Cortex of kidney (tissue), 1 donor: ENCODE measurements around the gene C1RL.
"Not testable (repeated sequence)": the region's sequence is repeated elsewhere in the genome, so short reads cannot be mapped to it uniquely, and the experiment has no call there.

ENCODE experiments used
- DNase-seq: peaks from one replicate; lab custom pipeline; 2025; lab: John Stamatoyannopoulos, UW

The C1RL gene

DNA sequence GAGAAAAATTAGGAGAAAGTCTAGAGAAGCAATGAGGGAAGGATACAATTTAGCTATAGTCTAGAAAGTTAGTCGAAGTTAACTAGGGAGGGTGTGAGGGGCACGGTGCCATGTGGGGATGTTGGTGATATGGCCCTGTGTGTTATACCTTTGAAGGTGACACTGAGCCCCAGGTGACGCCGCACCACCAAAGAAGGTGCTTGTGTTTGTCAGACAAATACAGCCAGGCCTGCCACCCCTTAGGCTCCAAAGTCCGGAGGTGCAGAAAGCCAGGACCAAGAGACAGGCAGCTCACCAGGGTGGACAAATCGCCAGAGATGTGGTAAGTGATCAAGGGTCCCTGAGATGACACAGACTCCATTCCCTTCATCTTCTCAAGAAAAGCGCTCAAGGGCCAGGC, 47.4 kb downstream of the C1RL start:
- DNase-seq = no peak

DNA sequence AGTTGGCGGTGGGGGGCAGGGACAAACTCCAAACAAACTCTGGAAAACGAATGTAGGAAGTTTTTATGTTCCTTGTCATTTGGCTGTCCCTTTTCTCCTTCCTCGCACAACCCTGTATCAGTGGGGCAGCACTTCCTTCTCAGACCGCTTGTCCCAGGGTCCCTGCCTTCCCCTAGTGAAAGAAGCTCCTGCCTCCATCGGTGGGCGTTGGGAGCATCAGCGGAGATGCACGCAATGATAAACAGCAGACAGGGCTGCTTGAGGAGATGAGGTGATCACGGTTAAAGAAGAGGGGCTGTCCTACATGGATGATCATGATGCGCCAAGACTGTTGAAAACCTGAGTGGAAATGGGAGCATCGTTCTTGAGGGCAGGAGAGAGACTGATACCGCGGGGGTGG, 47.9 kb downstream of the C1RL start:
- DNase-seq = no peak

DNA sequence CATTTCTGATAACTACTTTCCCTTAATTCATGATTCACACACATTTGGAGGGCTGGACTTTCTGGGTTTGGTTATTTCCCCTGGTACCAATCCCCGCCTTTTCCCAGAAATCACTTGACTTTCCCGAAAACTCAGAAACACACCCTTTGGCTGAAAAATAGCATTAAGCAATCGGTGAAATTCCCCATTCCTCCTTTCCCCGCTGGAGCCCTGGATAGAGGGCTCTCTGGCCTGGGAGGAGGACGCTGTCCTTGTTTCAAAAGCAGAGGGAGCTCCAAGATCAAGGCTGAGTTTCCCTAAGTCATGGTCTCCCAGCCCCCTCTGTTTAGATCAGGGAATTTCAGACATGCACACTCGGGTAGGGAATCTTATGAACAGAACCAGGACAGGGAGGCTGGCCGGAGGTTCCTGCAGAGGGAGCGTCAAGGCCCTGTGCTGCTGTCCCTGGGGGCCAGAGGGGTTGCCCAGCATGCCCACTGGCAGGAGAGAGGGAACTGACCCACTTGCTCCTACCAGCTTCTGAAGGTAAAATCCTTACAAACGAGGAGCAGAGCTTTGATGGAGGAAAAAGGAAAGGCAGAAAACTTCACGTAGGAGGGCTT, 48.6 kb downstream of the C1RL start, which contains the start of gene C1S:
TSS of gene C1S (plus strand) at position 366 of the 602 bp plus-strand sequence. CDS start 1,195 bp downstream, outside the sequence.
- DNase-seq = no peak

DNA sequence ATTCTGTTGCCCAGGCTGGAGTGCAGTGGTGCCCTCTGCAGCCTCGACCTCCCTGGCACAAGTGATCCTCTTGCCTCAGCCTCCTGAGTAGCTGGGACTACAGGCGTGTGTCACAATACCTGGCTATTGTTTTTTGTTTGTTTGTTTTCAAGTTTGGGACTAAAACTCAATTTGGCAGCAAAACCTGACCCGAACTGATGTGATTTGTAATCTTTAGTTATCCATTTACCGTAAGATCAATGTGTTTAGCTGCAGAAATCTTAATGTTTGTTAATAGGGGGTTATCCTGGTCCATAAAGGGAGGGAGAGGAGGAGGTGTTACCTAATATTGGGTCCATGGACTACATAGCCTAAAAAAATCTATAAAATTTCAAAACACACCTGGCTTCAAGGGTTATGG, 49.2 kb downstream of the C1RL start:
- DNase-seq = no peak

DNA sequence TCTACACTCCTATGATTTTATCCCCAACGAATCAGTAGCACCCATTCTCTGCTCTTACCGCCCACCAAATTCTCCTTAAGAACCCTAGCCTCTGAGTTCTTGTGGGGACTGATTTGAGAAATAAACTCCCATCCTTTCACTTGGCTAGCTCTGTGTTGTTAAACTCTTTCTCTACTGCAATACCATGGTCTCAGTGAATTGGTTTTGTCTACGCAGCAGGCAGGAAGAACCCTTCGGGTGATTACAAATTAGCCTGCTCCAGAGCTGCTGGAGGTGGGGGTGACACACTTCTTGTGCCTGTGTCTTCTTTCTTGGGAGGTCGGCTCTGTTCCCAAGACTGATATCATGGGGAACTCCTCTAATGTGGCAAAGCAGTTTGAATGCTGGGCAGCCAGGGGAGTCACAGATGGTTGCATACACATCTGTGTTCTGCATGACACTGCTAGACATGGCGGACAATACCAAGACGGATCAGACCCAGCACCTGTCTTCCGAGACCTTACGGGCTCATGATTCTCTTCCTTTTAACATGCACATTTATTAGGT, 50.1 kb downstream of the C1RL start:
- no peak for DNase-seq

DNA sequence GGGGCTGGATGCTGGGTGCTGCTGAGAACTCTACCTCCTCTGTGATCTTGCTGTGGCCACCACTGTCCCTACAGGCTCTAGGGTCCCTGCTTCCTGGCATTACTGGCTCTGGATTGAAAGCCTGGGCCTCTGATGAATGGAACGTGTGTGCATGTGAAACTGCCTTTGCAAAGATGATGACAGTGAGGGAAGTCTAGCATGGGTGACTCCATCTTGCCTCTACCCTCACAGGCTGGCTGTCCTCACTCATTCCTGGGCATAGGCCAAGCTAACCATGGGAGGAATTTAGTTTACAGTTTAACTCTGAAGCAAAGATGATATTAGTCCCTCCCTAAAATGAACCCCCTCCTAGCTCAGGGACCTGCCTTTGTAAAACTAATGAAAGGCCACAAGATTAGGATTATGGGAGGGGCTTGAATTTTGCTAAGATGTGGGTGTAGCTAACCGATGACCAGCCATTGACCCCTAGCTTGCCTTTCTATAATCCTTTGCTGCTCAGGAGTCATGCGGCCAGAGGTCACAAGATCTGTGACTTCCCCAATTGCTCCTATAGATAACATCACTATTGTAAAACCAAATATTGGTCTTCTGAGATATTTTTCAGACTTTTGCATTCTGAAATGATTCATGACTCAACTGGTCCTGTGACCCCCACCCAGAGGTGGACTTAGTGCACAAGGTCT, 50.7 kb downstream of the C1RL start:
- DNase-seq = no peak

DNA sequence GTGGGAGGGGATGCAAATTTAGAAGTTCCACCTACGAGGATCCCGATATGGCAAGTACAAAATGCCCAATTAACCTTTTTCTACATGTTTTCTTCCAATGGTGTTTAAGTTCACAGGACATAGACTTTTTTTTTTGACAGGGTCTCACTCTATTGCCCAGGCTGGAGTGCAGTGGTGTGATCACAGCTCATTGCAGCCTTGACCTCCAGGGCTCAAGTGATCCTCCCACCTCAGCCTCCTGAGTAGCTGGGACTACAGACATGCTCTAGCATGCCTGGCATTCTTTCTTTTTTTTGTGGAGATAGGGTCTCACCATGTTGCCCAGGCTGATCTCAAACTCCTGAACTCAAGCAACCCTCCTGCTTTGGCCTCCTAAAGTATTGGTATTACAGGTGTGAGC, 53.3 kb downstream of the C1RL start:
- DNase-seq = not testable (repeated sequence)

DNA sequence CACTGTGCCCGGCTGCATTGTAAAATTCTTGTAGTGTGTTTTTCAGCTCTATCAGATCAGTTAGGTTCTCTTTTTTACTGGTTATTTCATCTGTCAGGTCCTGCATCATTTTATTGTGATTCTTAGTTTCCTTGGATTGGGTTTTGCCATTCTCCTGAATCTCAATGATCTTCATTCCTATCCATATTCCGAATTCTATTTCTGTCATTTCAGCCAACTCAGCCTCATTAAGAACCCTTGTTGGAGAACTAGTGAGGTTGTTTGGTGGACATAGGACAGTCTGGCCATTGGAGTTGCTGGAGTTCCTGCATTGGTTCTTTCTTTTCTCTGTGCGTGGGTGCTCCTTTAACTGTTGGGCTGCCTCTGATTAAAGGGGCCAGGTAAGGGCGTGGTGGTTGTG, 54.1 kb downstream of the C1RL start:
- DNase-seq = no peak

DNA sequence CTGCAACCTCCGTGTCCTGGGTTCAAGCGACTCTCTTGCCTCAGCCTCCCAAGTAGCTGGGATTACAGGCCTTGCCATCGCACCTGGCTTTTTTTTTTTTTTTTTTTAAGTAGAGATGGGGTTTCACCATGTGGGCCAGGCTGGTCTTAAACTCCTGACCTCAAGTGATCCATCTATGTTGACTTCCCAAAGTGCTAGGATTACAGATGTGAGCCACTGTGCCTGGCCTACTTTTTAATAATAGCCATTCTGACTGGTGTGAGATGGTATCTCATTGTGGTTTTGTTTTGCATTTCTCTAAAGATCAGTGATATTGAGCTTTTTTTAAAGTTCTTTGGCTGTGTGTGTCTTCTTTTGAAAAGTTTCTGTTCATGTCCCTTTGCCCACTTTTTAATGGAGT, 59.0 kb downstream of the C1RL start:
- not testable (repeated sequence) for DNase-seq

DNA sequence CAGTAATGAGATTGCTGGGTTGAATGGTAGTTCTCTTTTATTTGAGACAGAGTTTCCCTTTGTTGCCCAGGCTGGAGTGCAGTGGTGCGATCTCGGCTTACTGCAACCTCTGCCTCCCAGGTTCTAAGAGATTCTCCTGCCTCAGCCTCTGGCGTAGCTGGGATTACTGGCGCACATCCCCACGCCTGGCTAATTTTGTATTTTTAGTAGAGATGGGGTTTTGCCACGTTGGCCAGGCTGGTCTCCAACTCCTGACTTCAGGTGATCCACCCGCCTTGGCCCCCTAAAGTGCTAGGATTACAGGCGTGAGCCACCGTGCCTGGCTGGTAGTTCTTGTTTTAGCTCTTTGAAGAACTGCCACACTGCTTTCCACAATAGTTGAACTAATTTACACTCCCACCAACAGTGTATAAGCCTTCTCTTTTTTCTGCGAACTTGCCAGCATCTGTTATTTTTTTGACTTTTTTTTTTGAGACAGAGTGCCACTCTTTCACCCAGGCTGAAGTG, 59.5 kb downstream of the C1RL start:
- not testable (repeated sequence) for DNase-seq

DNA sequence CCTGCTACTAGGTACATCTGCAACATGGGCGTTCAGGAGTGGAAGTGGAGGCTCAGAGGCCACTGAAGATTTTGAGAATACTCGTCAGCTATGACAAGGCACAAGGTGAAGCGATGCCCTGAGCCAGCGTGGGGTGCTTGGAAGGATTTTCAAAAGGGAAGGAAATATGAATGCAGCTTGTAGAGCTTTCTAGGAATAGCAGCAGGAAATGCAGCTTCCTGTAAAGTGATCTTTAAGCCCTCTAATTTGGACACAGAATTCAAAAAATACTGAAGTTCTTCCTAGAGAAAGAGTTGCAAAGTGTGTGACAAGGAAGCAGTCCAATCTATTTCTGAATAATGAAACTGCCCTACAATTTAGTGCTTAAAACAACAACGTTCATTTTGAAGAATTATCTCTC, 61.7 kb downstream of the C1RL start:
- no peak for DNase-seq

DNA sequence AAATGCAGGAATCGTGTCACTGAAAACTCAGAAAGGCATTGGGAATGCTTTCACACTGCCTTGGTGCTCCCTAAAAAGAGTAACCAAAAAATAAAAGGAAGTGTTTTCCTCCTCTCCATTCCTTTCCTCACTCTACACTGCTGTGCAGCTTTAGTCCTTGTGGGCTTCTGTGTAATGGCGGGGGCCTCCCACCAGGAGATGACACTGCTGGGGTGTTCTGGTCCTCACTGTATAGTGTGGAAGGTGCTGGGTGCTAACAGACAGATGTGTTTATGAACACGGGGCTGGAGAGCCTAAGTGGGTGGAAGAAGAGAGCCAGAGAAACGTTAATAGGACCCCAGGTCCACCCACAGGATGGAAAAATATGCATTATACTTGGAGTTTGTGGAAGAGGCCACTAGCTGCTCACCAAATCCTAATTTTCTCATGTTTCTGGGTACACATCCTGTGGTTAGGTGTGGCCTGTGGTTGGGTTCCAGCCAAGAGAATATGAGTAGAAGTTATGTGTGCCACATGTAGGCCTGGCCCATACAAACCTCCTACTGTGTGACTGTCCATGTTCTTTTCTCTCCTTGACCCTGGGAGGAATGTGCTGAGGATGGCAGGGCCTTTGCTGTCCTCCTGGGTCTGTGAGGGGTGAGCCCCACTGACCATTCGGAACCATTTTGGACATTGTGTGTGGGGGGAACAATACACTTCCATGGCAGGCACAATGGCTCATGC, 62.5 kb downstream of the C1RL start:
- DNase-seq = no peak

DNA sequence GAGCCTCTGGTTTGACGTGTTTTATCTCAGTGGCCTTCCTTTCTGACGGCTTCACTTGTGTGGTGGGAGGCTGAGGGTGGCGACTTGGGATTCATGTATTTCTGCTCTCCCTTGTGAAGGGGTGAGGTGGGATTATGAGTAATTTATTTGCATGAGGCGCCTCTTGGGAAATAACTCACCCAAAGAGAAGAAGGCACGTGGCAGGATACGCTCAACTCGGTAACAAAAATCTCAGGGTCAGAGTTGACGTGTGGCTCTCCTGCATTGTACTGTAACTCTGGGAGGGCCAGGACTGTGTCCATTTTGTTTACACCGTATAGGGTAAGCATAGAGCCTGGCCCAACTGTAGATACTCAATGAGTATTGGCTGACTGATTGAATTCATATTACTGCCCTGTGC, 63.1 kb downstream of the C1RL start:
- no peak for DNase-seq
